ENCODE results near the gene GTF2IRD1. TPM values are rescaled to one million over a fixed set of nuclear protein-coding genes. Genes with fewer than 3 reads are reported as not detected.

Gene GTF2IRD1
- total and polyA plus RNA-seq, 9 of the 15 experiments (the other 6 are each of a cell fraction or from before 2014, with no cell fraction given): 9.1 to 30.2 (median 14.0) TPM

- no peak for TF ChIP-seq BRF2 (IDR thresholded peaks at IDR 0.05; ENCODE audit: borderline replicate concordance, insufficient read depth, insufficient read length)
- TF ChIP-seq POLR2G (IDR thresholded peaks at IDR 0.05; ENCODE audit: low read depth, low read length): 0 out of 2 replicates have a peak, but pooled peaks have one; percentile 25
- TF ChIP-seq ZNF239 (CRISPR knock-in tag; IDR thresholded peaks at IDR 0.05): no peak
- peak; percentile 87 for TF ChIP-seq ZBTB33 (CRISPR knock-in tag; IDR thresholded peaks at IDR 0.05)
- TF ChIP-seq NR1H2 (CRISPR knock-in tag; IDR thresholded peaks at IDR 0.05): no peak
- TF ChIP-seq KDM1A (IDR thresholded peaks at IDR 0.05): peak; percentile 59 to 63; a peak in 2 of 4 replicates
- peak; percentile 82 for TF ChIP-seq RBM25 (IDR thresholded peaks at IDR 0.05; ENCODE audit: low read depth, low read length, severe bottlenecking)
- no peak for TF ChIP-seq FOXA3 (CRISPR knock-in tag; conservative IDR thresholded peaks at IDR 0.05 in 1 of 2, IDR thresholded peaks at IDR 0.05 in 1 of 2)
- TF ChIP-seq ZFP36 (IDR thresholded peaks at IDR 0.05; ENCODE audit: low read depth, low read length, partially characterized antibody): peak; percentile 82
- peak; percentile 76 for TF ChIP-seq BCOR (IDR thresholded peaks at IDR 0.05)
- H2AFZ ChIP-seq (ENCODE audit: low read depth, low read length): no peak overlapping the region
- peaks cover 0 to 8% of the 10 kb centered on the region in 2 experiments; a peak in 1 of 5 replicates for H3K4me1 ChIP-seq (replicated peaks in 1 of 2; ENCODE audit: control insufficient read depth in 2 of 2, insufficient read depth in 2 of 2, low read length in 2 of 2)
- POLR2A ChIA-PET: interaction anchor here (0.8 kb wide), 1 partner anchor 10 kb away, joined by 4 read pairs; no protein-coding TSS in a partner anchor
- 85% methylated on average over 20 of the region's 21 CpGs for WGBS (ENCODE audit: insufficient coverage, low coverage, missing lambda C conversion rate)
- CTCF ChIA-PET (ENCODE audit: low intra/inter-chr PET ratio): no interaction called here
- in situ Hi-C loops (cut with MboI) (no loop called here), intact Hi-C loops (cut with micrococcal nuclease) (no loop called here)
- H4K20me1 ChIP-seq (replicated peaks; ENCODE audit: control insufficient read depth, insufficient read depth, low read length): peaks cover 3% of the 10 kb centered on the region; the same call in 1 of the 2 replicates
- peaks cover 25% of the 10 kb centered on the region; the same call in 2 of the 3 replicates for H3K36me3 ChIP-seq (ENCODE audit: control insufficient read depth, insufficient read depth, low read length)
- 0 out of 3 replicates have a peak, but pooled peaks have one; percentile 21 for ATAC-seq
- H3K9me1 ChIP-seq (ENCODE audit: control insufficient read depth, insufficient read depth, low read length): peaks cover 2% of the 10 kb centered on the region
- H3K27ac ChIP-seq (ENCODE audit: extremely low read depth, low read depth, low read length): no peak overlapping the region
- H3K9me3 ChIP-seq (replicated peaks; ENCODE audit: control insufficient read depth, insufficient read depth, low read depth, low read length): no peaks in the 10 kb centered on the region
- H3K4me2 ChIP-seq (ENCODE audit: insufficient read depth, low read length): no peak overlapping the region
- H3K79me2 ChIP-seq (ENCODE audit: control insufficient read depth, insufficient read depth, low read length): no peaks in the 10 kb centered on the region
- BruUV-seq (replicated peaks): no TSS peak
- no peak for DNase-seq (ENCODE audit: extremely low read depth in 1 of 4, low spot score in 3 of 4)
- no peak overlapping the region for H3K4me3 ChIP-seq
- no peak for FAIRE-seq
- peak overlapping the region in 1 of 2 experiments; percentile 75; a peak in 2 of 4 replicates for H3K9ac ChIP-seq (ENCODE audit: insufficient read depth in 1 of 2, low read depth in 2 of 2, low read length in 2 of 2)
- no peaks in the 10 kb centered on the region for H3K27me3 ChIP-seq (ENCODE audit: control insufficient read depth in 2 of 2, insufficient read depth in 2 of 2, low read length in 2 of 2)
Measured at GRCh38 chr7:74507538-74508319, 54.0 kb downstream of the GTF2IRD1 start.
